Brain microvascular endothelial cell (primary cell): ENCODE measurements around the gene GARIN5B.

Source experiments
- DNase-seq: peaks from one replicate; pipeline ENCODE4 v3.0.0-alpha.2; 2020
- H3K27ac ChIP-seq: fragments of 250-450 bp; sonication (Bioruptor Pico); 2 replicates; pipeline ENCODE4 v1.5.1; 2020; ENCODE audit warnings: mild to moderate bottlenecking, moderate library complexity
- H3K27me3 ChIP-seq: fragments of 250-450 bp; sonication (Bioruptor Pico); replicated peaks from 2 replicates; pipeline ENCODE4 v1.5.1; 2020; ENCODE audit warnings: mild to moderate bottlenecking
- H3K36me3 ChIP-seq: fragments of 250-450 bp; sonication (Bioruptor Pico); replicated peaks from 2 replicates; pipeline ENCODE4 v1.5.1; 2020; ENCODE audit warnings: mild to moderate bottlenecking
- H3K4me3 ChIP-seq: 2 replicates; pipeline ENCODE4 v1.5.1; 2011; ENCODE audit warnings: low read depth, mild to moderate bottlenecking, control low read depth, low read length, moderate library complexity
- CTCF ChIP-seq: IDR thresholded peaks from 2 replicates; pipeline ENCODE4 v1.5.1; 2011; ENCODE audit warnings: low read depth, mild to moderate bottlenecking, moderate library complexity, low read length, control low read depth, inconsistent platforms; ENCODE audit errors: missing control alignments
- in situ Hi-C: cut with HindIII; loops from 2 replicates; pipeline ENCODE4 v1.10.0; 2017; ENCODE audit warnings: low sequenced_read_pairs, low pct_ligation_motif_present

GARIN5B gene

GRCh38 chr19:55379174-55379573 lies 16.1 kb upstream of the GARIN5B start:
- no peak overlapping the region for H3K4me3 ChIP-seq
- in situ Hi-C loops = loop anchor here (25.0 kb wide), 1 partner anchor 233 kb away; the partner anchor contains the start of genes ZNF524, ZNF784 and ZNF865

GRCh38 chr19:55377356-55378131 lies 14.5 kb upstream of the GARIN5B start:
- H3K36me3 ChIP-seq = no peaks in the 10 kb centered on the region
- peaks cover 2% of the 10 kb centered on the region for H3K27me3 ChIP-seq
- no peak for DNase-seq
- no peak for TF ChIP-seq CTCF
- in situ Hi-C loops = loop anchor here (25.0 kb wide), 1 partner anchor 235 kb away; the partner anchor contains the start of genes ZNF524, ZNF784 and ZNF865
- no peak overlapping the region for H3K27ac ChIP-seq
- H3K4me3 ChIP-seq = no peak overlapping the region

More at GRCh38 chr19:55379174-55379573, 16.1 kb upstream of the GARIN5B start:
- H3K27ac ChIP-seq = no peak overlapping the region
- no peak for DNase-seq
- TF ChIP-seq CTCF = no peak
- H3K27me3 ChIP-seq = peaks cover 2% of the 10 kb centered on the region
- H3K36me3 ChIP-seq = no peaks in the 10 kb centered on the region

GRCh38 chr19:55376241-55376933 lies 13.3 kb upstream of the GARIN5B start, which contains the start of gene TMEM190:
TMEM190 (plus strand) TSS chr19:55376826; CDS start chr19:55376854, 28 bp downstream.
- Histone ChIP-seq H3K27me3 (peaks cover 2% of the 10 kb centered on the region), H3K36me3 (no peaks in the 10 kb centered on the region), H3K4me3 (no peak within 1 kb of the TSS), H3K27ac (no peak within 1 kb of the TSS)
- in situ Hi-C loops = loop anchor here (25.0 kb wide), 1 partner anchor 236 kb away; the partner anchor contains the start of genes ZNF524, ZNF784 and ZNF865
- TF ChIP-seq CTCF = no peak
- no peak for DNase-seq

- in situ Hi-C loops = no loop called here
- no peak for DNase-seq
- no peaks in the 10 kb centered on the region for H3K36me3 ChIP-seq
- no peak overlapping the region for H3K27ac ChIP-seq
- no peak overlapping the region for H3K4me3 ChIP-seq
- TF ChIP-seq CTCF = no peak
- peaks cover 2% of the 10 kb centered on the region for H3K27me3 ChIP-seq
Observed at GRCh38 chr19:55373993-55374757, 11.1 kb upstream of the GARIN5B start.

- no peak overlapping the region for H3K4me3 ChIP-seq
- in situ Hi-C loops = no loop called here
- peaks cover 2% of the 10 kb centered on the region for H3K27me3 ChIP-seq
- no peak overlapping the region for H3K27ac ChIP-seq
- no peak for DNase-seq
- H3K36me3 ChIP-seq = no peaks in the 10 kb centered on the region
- no peak for TF ChIP-seq CTCF
Observed at GRCh38 chr19:55373306-55373992, 10.4 kb upstream of the GARIN5B start.
